PC-9 (cell line): Measurements from ENCODE around the gene NEURL3. TPM values are rescaled to one million over a fixed set of nuclear protein-coding genes. Genes with fewer than 3 reads are reported as not detected.

Source experiments
- BruUV-seq: library from RNA; stranded (reverse); fragments of 400-500 nt; replicated peaks from 2 replicates; lab custom pipeline; 2021; lab: Mats Ljungman, UMichigan
- CTCF ChIA-PET: fragments of 300-600 bp; sonication (Branson Sonifier 250); formaldehyde crosslinking; loops from one replicate; lab custom pipeline; 2022; ENCODE audit warnings: antibody characterized with exemption; lab: Charles Lee
- POLR2A ChIA-PET: fragments of 300-600 bp; sonication (Branson Sonifier 250); formaldehyde crosslinking; loops from one replicate; lab custom pipeline; 2022; ENCODE audit warnings: antibody characterized with exemption; ENCODE audit not compliant: unreplicated experiment; lab: Charles Lee
- DNase-seq, 2 experiments: peaks; one replicate each; pipeline versions ENCODE4 v3.0.0 to v3.0.0-alpha.2; 2015 to 2022; ENCODE audit warnings: mixed read lengths in 1 of 2
- H2AFZ ChIP-seq: fragments of 200-600 bp; sonication (generic); 2 replicates; pipeline ENCODE4 v1.8.1; 2017; ENCODE audit warnings: antibody characterized with exemption
- H3F3A ChIP-seq: fragments of 200-600 bp; sonication (generic); 2 replicates; pipeline ENCODE4 v1.8.1; 2017; ENCODE audit warnings: antibody characterized with exemption, mild to moderate bottlenecking, low read depth; ENCODE audit not compliant: insufficient read depth
- H3K27ac ChIP-seq: fragments of 200-600 bp; sonication (generic); 2 replicates; pipeline ENCODE4 v1.6.1; 2016; ENCODE audit warnings: mixed run types
- H3K27me3 ChIP-seq: fragments of 200-600 bp; sonication (generic); 2 replicates; pipeline ENCODE4 v1.6.1; 2016; ENCODE audit warnings: low read depth, mixed run types; ENCODE audit not compliant: insufficient read depth
- H3K36me3 ChIP-seq: fragments of 200-600 bp; sonication (generic); 2 replicates; pipeline ENCODE4 v1.6.1; 2016; ENCODE audit warnings: low read depth, mixed run types
- H3K4me1 ChIP-seq: fragments of 200-600 bp; sonication (generic); replicated peaks from 2 replicates; pipeline ENCODE4 v1.6.1; 2016; ENCODE audit warnings: mixed run types; ENCODE audit not compliant: insufficient read depth
- H3K4me2 ChIP-seq: fragments of 200-600 bp; sonication (generic); 2 replicates; pipeline ENCODE4 v1.6.1; 2017; ENCODE audit warnings: mixed run types
- H3K4me3 ChIP-seq: fragments of 200-600 bp; sonication (generic); 2 replicates; pipeline ENCODE4 v1.6.1; 2016; ENCODE audit warnings: mixed run types
- H3K79me2 ChIP-seq: fragments of 200-600 bp; sonication (generic); 2 replicates; pipeline ENCODE4 v1.6.1; 2017; ENCODE audit warnings: low read depth, mixed run types
- H3K9me2 ChIP-seq: fragments of 200-600 bp; sonication (generic); 2 replicates; pipeline ENCODE4 v1.8.1; 2017; ENCODE audit warnings: mild to moderate bottlenecking; ENCODE audit not compliant: insufficient read depth
- H3K9me3 ChIP-seq: fragments of 200-600 bp; sonication (generic); 2 replicates; pipeline ENCODE4 v1.8.1; 2016; ENCODE audit warnings: low read depth; ENCODE audit not compliant: insufficient read depth
- H4K20me1 ChIP-seq: fragments of 200-600 bp; sonication (generic); 2 replicates; pipeline ENCODE4 v1.8.1; 2017; ENCODE audit not compliant: insufficient read depth
- CTCF ChIP-seq: fragments of 200-600 bp; sonication (generic); conservative IDR thresholded peaks from 2 replicates; pipeline ENCODE4 v1.6.1; 2017; ENCODE audit warnings: mixed run types, antibody characterized with exemption, mild to moderate bottlenecking, moderate library complexity
- EZH2 ChIP-seq: fragments of 200-600 bp; sonication (generic); IDR thresholded peaks from 2 replicates; pipeline ENCODE4 v1.8.0; 2017; ENCODE audit warnings: antibody characterized with exemption, low read depth
- intact Hi-C: fragments of 100-400 bp; cut with micrococcal nuclease; formaldehyde crosslinking; loops from one replicate; pipeline ENCODE4 v1.10.0; 2022; ENCODE audit not compliant: unreplicated experiment
- total RNA-seq: library from RNA; stranded (reverse); gene quantifications from 2 replicates; pipeline ENCODE4 v1.2.3, GENCODE V29; 2021

NEURL3 gene
- total RNA-seq, 1 experiment from 2014 or later = 0.48 TPM

DNA sequence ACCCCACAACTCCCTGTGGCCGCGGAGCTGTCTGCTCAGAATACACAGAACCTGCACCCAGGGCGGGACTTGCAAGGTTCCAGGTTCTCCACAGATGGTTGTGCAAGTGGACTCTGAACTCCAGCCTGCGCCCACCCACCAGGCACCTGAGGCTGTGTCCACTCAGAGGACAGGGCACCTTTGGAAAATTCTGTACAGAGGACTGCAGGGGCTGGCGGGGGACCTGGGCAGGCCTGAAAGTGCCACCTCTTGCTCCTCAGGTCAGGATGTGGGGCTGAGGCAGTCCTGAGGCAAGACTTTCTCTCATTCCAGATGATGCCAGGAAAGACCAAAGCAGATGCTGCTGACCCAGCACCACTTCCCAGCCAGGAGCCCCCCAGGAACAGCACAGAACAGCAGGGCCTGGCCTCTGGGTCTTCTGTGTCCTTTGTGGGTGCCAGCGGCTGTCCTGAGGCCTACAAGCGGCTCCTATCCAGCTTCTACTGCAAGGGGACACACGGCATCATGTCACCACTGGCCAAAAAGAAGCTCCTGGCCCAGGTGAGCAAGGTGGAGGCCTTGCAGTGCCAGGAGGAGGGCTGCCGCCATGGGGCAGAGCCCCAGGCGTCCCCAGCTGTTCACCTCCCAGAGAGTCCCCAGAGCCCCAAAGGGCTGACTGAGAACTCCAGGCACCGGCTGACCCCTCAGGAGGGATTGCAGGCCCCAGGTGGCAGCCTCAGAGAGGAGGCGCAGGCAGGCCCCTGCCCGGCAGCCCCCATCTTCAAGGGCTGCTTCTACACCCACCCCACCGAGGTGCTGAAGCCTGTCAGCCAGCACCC is 45.8 kb upstream of the NEURL3 start:
- no peaks in the 10 kb centered on the region for H3K27me3 ChIP-seq
- peaks cover 16% of the 10 kb centered on the region for H3K4me1 ChIP-seq
- no peaks in the 10 kb centered on the region for H3K9me2 ChIP-seq
- no peaks in the 10 kb centered on the region for H3K36me3 ChIP-seq
- no peak overlapping the region for H3K27ac ChIP-seq
- H3K79me2 ChIP-seq = no peaks in the 10 kb centered on the region
- H3K4me3 ChIP-seq = no peak overlapping the region
- peaks cover 9% of the 10 kb centered on the region for H3F3A ChIP-seq
- no peaks in the 10 kb centered on the region for H3K9me3 ChIP-seq
- TF ChIP-seq CTCF (no peak), EZH2 (no peak)
- H4K20me1 ChIP-seq = no peaks in the 10 kb centered on the region
- no TSS peak for BruUV-seq
- POLR2A ChIA-PET = interaction anchor here (0.6 kb wide), 1 partner anchor 222 kb away, joined by 3 read pairs; no protein-coding TSS in a partner anchor
- intact Hi-C loops = loop anchor here (1.0 to 5.0 kb wide), 2 partner anchors 250 to 266 kb away; partner anchors contain the start of gene CNNM3
- DNase-seq = no peak
- H3K4me2 ChIP-seq = no peak overlapping the region
- CTCF ChIA-PET = interaction anchor here (1.1 kb wide), 1 partner anchor 307 kb away, joined by 3 read pairs; the partner anchor contains the start of gene ANKRD39
- H2AFZ ChIP-seq = no peak overlapping the region

GRCh38 chr2:96549967-96550786 is 45.0 kb upstream of the NEURL3 start:
- H3K9me2 ChIP-seq = no peaks in the 10 kb centered on the region
- intact Hi-C loops = loop anchor here (1.0 to 5.0 kb wide), 2 partner anchors 251 to 267 kb away; partner anchors contain the start of gene CNNM3
- DNase-seq = peak in 1 of 2 experiments; percentile 65
- no TSS peak for BruUV-seq
- ChIA-PET POLR2A (interaction anchor here (0.6 kb wide), 3 partner anchors 10 to 221 kb away, joined by 3 read pairs; no protein-coding TSS in a partner anchor), CTCF (interaction anchor here (1.1 kb wide), 1 partner anchor 308 kb away, joined by 3 read pairs; the partner anchor contains the start of gene ANKRD39)
- H3F3A ChIP-seq = peaks cover under 1% of the 10 kb centered on the region; the same call in 1 of the 2 replicates
- H3K27me3 ChIP-seq = no peaks in the 10 kb centered on the region
- H3K36me3 ChIP-seq = no peaks in the 10 kb centered on the region
- H3K9me3 ChIP-seq = no peaks in the 10 kb centered on the region
- no peak overlapping the region for H3K27ac ChIP-seq
- H4K20me1 ChIP-seq = no peaks in the 10 kb centered on the region
- TF ChIP-seq EZH2 = no peak
- peak; percentile 84 for TF ChIP-seq CTCF
- H3K79me2 ChIP-seq = no peaks in the 10 kb centered on the region
- peaks cover 8% of the 10 kb centered on the region for H3K4me1 ChIP-seq
- no peak overlapping the region for H3K4me2 ChIP-seq
- H3K4me3 ChIP-seq = no peak overlapping the region
- no peak overlapping the region for H2AFZ ChIP-seq

DNA sequence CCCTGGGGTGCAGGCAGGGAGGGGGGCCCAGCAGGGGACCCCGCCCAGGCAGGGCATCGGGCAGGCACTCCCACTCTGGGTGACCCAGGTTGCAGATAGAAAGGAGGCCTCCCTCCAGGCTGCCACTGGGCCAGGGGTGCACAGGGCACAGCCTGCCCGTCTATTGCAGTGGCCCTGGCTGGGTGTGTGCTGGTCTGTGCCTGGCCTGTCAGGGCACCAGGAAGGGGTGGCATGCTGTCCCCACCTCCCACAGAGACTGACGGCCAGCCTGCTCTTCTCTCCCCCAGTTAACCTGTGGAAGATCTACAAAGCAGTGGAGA is 44.3 kb upstream of the NEURL3 start:
- H3K36me3 ChIP-seq = no peaks in the 10 kb centered on the region
- no peak overlapping the region for H3K4me3 ChIP-seq
- H3F3A ChIP-seq = no peaks in the 10 kb centered on the region
- no peak overlapping the region for H3K4me2 ChIP-seq
- ChIA-PET POLR2A (interaction anchor here (0.6 kb wide), 2 partner anchors 9 to 192 kb away, joined by 3 read pairs; no protein-coding TSS in a partner anchor), CTCF (no interaction called here)
- no peaks in the 10 kb centered on the region for H3K79me2 ChIP-seq
- no peak for TF ChIP-seq CTCF
- no peak for TF ChIP-seq EZH2
- H3K4me1 ChIP-seq = no peaks in the 10 kb centered on the region
- BruUV-seq = no TSS peak
- no peak for DNase-seq
- no peaks in the 10 kb centered on the region for H3K9me2 ChIP-seq
- H3K27me3 ChIP-seq = no peaks in the 10 kb centered on the region
- no peak overlapping the region for H2AFZ ChIP-seq
- H3K27ac ChIP-seq = no peak overlapping the region
- intact Hi-C loops = no loop called here
- no peaks in the 10 kb centered on the region for H3K9me3 ChIP-seq
- no peaks in the 10 kb centered on the region for H4K20me1 ChIP-seq
